Stimulated activated CD8-positive, alpha-beta memory T cell treated with anti-CD3 and anti-CD28 coated beads, Interleukin-2, amount 100 ng/mL, for 1 hour (primary cell): ENCODE data around the gene LRIG3.

Experiments
- DNase-seq, 2 donors: peaks; one replicate each; pipeline ENCODE4 v3.0.0-alpha.2; 2020; ENCODE audit warnings: low read depth in 2 of 2

The LRIG3 gene

DNA sequence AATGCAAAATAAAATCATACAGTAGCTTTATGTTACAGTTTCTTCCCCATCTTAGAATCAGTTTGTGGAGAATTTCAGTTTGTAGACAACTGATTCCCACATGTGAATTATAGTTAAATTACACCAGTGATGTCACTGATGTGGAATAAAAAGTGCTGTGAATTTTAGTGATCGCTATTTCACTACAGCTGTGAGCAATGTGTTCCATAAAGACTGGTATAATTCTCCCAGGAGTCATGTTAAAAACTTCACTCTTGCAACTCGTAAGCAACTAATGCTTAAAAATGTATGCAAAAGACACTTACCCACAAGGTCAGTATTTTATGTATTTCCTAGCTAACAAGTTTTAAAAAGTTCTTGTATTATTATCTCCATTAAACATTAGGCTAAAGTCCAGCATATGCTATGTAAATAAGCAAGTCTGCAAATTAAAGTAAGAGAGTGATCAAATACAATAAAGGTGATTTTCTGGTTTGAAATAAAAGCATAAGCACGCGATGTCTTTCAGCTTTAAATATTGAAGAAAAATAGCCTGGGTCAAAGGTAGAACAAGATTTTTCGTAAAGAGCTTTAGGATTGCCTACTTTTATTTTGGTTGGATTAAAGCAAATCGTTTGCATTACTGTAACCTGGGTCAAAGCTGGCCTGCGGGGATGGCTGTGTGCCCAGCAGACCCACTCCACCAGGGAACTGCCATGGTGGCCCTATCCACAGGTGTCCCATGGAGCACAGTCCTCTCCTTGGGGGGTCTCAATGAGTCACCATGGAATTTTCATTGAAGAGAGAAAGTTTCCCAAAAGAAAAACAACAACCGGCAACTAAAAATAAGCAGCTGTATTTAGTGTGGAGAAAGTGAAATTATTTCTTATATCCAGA is 12.7 kb upstream of the LRIG3 start:
- no peak for DNase-seq

DNA sequence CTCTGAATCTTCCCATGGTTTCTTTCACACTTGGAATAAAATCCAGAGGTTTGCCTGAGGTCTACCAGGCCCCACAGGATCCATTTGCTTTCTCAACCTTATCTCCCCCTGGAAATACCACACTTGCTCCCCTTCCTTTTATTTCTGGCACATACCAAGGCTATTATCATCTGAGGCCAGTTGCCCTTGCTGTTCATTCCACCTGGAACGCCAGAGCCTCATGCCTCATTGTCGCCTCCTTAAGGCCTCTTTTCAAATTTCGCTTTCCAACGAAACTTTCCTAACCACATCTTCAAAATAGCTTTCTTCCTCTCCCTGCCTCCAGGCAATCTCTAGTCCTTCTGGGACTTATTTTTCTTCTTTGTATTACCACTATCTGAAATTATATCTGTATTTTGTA is 11.2 kb upstream of the LRIG3 start:
- DNase-seq, result no peak

DNA sequence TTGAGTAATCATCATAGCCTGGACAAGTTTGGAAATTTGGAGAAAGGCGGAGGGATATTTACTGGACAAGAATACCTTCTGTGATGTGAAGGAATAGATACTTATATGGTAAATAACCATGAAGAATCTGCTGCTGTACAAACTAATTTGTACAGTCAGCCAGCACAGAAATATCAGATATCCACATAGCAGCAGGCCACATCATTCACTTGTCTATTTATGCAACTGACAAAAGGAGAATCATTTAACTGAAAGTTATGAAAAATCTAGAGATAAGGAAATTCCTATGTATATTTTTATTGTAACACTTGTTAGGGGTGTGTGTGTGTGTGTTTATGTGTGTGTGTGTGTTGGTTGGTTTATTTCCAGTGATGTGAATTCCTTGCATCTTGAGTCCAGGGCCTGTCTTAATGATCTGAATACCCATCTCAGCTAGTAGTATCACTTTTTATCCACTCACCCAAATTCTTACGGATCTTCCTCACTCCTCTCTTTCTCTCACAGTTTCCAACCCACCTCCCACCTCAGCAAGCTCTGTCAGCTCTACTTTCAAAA is 10.5 kb upstream of the LRIG3 start:
- no peak for DNase-seq

DNA sequence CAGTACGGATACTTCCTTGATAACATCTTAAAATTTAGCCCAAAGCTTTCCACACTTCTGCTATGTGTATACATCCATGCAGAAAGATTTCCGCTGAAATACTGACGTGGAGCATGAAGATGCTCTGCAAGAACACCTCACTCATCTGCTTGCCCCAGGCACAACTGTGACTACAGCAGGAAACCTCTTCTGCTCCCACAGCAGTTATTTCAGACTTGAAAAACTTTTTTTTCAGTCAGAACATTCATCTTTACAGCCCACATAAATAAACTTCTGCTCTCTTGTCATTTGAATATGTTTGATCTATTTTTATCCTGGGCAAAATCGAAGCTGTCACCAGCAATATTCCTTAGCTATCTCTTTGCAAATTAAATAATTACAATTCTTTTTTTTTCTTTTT is 6.8 kb upstream of the LRIG3 start:
- DNase-seq, result no peak

DNA sequence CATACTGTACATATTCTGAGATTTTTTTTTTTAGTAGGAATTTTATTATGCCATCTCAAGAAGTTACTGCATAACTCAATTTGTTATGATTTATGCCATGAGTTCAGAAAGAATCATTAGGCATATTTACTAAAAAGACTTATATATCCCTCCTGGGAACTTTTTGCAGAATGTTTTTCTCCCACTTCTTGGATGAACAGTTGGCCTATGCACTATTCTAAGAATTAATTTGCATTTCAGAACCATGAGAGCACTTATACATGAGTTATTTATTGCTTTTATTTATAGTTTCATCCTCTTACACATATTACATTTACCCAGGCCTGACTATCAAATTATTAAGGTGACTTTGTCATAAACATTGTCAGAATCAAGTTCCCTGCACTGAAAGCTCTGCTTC is 6.3 kb upstream of the LRIG3 start:
- no peak for DNase-seq

DNA sequence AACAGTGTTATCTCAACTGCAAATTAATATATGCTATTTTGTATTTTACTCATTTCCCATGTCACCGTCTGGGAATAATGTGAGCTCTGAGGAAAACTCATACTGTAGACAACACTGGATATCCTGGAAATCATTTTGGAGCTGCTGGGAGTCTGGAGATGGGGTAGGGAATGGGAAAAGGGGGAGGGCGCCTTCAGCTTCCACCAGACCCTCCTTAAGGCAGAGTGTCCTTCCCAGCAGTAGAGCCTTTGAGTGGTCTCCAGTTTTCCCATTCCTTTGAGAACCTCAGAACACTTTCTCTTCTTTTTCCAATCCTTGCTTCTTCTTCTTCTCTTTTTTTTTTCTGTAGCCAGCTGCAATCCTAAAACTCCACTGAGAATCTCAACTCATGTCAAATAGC is 5.4 kb upstream of the LRIG3 start:
- no peak for DNase-seq

DNA sequence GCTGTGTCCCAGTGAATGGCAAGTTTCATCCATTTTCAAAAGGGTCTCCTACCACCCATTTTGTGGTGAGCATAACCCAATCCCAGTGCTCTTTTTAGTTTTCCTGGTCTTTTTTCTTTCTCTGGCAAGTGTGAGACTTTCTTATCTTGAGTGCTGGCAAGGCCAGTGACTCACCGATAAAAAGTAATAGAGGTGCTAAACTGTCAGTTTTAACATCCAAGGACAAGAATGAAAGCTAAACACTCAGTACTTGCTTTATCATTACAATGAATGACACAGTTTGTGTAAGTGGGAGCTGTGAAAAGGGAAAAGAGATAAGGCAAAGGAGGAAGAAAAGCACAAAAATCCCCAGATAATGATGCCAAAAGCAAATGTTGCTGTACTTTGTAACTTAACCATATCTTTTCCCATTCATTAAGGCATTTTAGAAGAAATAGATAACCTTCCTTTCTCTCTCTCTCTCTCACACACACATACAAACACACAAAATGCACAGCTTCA is 4.9 kb upstream of the LRIG3 start:
- no peak for DNase-seq

DNA sequence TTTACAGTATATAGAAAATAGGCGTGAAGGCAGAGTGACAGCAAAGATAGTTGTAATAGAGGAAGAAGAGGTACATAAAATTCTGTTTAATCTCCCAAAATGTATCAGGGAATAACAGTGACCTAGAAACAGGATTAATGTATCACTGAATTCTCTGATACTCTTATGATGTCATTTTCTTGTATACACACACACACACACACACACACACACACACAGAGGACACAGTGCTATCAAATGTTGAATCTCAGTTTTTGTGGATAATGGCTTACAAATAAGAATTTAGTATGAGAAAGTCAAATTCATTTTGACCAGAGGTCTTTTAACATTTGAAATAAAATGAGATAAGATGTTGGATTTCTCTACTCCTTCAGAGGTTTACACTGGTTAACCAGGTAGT is 4.3 kb upstream of the LRIG3 start:
- DNase-seq, result no peak

DNA sequence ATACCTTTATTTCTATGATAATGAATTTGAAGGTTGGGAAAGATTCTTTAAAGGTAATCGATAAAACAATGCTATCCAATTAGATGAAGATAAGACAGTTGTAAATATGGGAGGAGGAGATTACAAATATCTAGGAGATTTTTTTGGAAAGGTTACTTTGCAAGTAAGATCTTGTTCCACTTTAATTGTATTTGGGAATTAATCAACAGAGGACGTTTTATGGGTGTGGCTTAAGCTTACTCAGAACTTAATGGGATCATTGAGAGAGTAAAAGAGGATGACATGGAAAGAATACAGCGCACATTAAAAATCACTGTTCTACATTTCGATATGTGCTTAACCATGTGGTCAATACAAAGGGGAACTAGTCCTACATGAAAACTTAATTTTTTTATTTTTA is 3.5 kb upstream of the LRIG3 start:
- DNase-seq, result no peak

DNA sequence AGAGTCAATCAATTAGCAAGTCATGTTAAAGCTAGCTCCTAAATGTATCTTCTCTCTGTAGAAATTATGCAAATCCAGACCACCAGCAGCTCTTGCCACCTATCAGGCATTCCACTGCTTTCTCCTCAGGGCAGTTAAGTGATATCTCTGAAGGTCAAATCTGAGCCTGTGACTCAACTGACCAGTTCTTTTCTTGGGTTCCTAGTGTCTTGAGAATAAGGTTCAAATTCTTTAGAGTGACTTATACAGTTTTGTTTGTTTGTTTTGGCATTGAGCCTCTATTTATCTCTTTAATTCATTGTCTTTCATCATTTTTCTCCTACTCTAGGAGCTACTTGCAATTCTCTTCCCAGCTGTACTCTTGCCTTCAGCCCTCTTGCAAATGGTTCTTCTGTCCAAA is 2.5 kb upstream of the LRIG3 start:
- no peak for DNase-seq

DNA sequence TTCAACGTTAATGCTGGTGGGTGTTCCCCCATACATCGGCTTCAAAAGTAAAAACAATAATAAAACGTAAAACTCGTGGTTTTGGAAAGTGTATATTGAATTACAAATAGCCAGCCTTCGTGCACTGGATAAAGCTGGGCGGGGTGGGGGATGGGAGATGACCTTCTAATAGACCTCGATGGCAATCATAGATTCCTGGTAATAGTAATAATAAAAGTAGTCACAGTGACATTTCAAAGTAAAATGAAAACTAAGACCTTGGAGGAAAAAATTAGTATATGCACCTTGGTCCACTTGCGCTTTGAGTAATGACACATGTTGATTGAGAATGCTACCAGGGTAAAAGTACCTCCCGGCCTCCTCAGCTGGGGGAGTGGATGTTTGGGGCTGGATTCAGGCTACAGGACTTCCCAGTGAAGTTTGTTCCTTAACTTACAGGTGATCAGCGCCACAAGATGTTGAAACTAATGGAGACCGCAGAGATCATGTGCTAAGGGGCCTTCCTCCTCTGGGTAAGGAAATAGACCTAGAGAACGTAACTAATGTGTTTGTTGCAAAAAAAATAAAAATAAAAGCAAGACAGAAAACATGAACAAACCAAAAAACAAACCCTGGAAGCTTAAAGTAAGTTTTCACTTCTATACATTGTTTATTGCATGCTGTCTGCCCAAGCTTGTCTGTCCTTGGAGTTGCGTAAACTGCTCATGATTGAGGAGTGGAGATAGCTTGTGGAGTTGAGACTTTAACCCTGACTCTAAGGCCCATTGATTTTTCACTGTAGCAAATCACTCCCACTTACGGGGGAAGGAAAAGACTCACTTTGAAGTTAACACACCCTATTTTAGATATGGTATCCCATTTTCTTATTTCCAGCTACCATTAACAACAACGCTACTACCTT is 907 bp upstream of the LRIG3 start:
- no peak for DNase-seq

DNA sequence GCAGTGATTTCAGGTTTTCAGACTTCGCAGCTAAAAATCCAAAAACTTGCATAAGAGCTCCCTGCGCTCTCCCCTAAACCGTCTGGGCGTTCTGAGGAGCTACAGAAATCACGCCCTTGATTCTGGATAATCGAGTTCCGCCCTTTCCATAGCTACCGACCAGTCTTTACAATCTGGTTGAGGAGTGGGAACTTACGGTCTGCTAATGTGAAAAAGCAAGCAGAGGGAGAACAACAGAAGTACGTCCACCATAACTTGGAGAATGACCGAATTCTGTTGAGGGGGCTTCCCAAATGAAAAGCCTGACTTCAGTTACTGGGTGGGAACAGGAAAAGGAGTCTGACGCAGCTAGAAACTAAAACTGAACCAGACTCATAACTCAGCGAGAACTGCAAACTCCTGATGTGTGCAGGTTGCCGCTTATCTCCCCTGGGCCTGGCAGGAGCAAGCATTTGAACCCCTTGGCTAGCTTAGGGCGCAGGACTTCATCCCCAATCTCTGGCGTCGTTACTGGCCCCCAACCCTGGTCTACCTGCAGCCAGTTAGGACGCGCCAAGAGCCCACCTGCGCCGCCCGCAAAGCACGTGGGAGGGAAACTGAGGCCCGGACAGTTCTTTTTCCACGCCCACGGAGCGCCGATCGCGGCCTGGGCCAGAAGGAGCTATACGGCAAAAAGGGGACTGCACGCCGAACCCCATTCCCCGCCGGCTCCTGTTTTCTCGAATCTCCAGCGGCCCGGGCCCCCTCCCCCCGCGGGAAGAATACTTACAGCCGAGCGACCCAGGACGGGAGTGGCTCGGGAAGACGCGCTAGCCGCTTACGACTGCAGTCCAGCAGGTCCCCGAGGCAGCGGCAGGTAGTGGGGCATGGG is 838 bp downstream of the LRIG3 start:
- DNase-seq, result no peak

DNA sequence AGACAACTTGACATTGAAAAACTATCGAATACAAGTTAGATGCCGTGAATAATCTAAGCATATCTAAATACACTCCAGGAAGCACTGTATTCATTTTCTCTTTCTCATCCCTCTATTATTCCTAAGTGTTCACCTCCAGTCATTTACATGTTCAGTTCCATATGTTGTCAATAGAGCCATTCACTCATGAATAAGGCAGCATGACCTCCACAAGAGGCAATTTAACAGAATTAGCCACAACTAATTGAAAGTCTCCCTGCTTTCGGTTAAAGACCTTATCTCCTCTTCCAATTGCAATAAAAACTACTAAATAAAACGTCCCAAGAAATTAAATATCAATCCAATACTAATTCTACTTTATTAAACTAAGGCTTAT is 1.8 kb downstream of the LRIG3 start:
- no peak for DNase-seq

DNA sequence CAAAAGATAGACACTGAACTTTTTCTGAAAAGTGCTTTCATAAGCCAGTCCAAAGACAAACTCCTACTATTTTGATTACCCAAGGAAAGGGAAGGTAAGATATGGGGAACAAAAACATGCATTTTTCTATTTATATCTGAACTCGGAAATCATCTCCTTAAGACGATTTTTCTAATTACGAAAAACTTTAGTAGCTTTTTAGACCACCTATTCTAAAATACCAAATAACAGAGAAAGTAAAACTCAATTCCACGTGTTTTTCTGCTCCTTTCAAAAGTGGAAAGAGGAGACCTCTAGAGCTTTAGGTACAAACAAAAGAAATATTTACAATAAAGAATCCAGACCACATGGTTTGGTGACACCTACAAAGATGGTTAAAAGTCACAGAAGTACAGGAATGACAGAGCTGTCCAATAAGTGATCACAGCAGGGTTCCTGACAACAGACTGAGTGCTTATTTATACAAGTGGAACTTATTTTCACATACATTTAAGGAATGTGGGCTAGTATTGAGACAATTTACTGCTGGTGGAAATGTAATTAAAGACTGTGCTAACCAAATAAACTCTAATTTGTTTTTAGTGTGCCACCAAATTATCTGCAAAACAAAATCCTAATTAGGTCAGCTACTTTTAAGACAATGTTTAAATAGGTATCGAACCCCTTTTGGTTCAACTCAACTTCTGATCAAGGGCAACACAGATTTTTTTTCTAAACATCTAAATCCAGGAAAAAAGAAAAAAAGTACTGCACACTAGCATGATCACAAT is 2.4 kb downstream of the LRIG3 start:
- no peak for DNase-seq

DNA sequence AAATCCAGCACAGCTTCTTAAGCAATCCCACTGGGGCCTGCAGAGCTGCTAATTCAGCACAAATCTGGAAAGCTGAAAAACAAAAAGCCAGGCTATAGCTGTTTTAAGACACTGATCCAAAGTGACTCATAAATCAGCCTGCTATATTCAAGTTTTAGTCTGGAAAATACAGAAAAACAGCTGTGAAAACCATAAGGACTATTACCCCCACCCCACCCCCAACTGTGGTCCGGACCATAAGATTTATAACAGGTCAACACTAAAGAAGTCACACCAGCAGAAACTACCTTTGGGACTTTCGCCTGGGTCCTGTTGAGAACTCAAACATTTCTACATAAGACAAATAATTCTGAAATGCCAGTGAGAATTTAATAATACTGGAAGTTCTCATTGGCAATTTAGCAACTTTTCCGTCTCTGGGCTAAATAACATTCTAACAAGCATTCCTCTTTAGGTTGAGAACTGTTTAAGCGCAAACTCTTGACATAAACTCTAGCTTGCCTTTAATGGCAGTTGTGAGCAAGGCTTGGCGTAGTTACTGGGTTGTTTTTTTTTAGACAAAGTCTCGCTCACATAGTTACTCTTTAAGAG is 3.3 kb downstream of the LRIG3 start:
- DNase-seq, result no peak

DNA sequence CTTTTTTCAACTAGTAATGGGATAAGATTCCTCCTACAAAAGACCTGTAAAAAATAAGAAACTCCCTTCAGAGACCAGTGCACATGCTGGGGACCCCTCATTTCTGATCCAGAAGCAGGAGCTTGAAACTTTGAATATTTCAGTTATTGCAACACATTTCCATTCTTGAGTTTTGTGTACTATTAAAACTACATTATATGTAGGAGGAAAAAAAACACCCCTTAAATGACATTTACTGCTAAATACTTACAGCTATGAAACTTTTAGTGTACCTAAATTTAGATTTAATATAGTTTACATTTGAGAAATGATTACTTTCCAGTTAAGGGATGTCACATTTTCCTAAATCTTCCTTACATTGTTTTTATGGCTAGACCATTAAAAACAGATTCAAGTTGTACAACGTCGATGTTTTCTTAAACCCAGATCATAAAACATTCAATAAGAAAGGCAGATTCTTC is 4.1 kb downstream of the LRIG3 start:
- DNase-seq, result no peak

DNA sequence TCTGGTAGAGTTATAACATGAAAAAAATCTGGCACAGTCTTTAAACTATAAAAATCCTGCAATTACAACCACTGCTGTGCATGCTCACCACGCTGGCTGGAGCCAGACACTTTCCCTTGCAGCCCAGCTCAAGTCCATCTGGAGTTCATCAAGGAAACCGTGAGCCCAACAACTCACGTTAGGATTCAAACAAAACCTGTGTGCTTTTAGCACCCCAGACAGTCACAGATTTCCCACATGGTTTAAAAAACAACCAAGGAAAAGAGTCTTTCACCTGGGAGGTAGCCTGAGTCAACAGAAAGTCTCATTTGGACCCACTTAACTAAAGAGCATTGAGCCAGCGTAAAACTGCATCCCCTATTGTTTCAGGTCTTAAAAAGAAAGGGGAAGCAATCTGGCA is 4.7 kb downstream of the LRIG3 start:
- DNase-seq, result no peak

DNA sequence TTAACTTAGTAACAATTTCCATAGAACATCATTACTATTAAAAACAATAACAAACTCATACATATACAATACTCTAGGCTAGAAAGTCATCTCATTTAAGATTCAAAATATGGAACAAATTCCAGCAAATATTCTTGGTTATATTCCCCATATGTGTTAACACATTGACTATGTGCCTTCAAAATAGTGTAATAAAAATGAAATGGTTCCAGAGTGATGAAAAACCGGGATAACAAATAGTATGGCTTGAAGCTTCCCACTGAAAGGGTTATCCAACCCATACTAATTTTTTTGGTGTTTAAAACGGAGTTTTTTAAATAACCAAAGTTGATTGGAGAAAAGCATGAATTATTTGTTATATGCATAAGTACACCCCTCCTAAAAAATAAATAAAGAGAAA is 5.3 kb downstream of the LRIG3 start:
- DNase-seq, result no peak

DNA sequence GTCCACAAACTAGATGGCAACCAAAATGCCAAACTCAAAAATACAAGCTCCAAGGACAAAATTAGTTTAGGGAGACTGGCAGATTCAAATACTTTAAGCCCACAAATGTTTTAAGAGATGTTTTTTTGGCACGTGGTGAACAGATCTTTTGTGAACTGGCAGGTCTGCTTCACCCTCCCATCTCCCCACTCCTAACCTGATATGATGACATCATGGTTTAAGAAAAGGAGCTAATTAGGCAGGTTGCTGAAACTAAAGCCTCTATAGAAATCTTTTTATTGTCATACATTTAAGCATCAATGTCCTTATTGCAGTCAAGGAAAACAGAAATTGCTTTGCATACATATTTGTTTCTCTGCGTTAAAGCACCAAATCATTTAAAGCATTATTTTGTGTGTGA is 5.8 kb downstream of the LRIG3 start:
- no peak for DNase-seq

DNA sequence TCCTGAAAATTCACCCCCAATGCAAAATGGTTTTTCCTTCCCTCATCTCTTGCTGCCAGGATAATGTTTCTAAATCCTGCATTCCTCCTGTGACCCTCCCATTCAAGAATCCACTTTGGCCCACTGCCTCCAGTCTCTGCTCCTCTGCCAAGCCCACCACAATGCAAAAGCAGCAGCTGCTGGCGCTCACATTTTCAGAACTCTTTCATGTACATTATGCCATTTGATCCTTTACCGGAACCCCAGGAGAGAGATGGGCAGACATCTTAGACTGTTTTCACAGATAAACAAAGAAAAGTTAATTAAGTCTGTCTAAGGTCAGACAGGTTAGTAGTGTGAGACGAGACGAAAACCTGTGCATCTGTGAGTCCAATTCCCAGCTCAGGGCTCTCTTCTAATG is 12.9 kb downstream of the LRIG3 start:
- DNase-seq, result no peak
